GM19452 (cell line): ENCODE data around the gene TOM1L2.
"Not testable (repeated sequence)": the region's sequence is repeated elsewhere in the genome, so short reads cannot be mapped to it uniquely, and the experiment has no call there.

ENCODE experiments used
- ATAC-seq: cut with Tn5 transposase; IDR thresholded peaks from one replicate; pipeline ENCODE4 v1.9.1; 2021; ENCODE audit not compliant: unreplicated experiment

The TOM1L2 gene

DNA sequence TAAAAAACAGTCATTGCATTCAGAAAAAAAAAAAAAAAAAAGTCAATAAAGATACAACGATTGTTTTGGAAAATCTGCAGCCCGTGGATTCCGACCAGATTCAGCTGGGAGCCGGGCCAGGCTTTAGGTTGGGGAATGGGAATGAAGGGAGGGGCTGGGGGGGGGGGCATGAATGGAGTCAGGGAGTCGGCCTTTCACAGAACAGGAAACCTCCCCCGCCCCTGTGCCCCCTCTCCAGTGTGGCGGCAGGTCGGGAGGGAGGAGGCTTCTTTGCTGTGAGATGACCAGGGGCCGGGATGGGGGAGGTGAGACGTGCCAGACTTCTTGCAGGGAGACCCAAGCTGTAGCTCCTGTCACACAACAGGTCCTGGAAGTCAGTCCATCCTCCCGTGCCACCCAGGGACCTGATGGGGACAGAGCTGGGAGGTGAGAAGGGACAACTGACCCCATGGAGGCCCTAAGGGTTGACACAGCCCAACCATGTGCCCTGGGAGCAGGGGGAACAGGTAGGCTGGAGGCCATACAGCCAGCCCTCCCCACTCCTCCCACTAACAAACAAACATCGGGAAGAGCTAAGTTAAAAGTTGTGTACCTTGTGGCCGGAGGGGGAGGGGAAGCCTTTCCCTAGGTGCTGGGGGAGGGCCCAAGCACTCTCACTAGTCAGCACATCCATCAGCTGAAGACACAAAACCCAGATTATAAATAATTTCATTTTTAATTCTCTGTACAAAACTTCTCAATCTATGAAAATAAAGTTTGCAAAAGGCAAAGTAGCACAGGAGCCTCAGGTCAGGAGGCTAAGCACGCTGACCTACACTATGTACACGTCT is 160.6 kb downstream of the TOM1L2 start:
- ATAC-seq, result no peak

DNA sequence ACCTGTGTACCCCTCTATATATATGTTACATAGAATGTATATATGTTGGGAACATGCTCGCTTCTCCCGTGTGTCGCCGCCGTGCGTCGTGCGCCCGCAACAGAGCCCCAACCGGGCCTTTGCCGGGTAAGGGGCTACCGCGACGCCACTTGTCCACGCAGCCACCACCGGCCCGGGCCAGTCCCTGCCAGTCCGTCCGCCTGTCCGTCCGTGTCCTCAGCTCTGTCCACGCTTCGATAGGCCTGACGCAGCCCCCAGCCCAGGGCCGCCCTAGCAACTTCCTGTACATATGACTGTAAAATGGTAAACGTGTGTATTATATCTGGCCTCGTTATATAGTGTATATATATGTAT is 161.3 kb downstream of the TOM1L2 start:
- no peak for ATAC-seq

DNA sequence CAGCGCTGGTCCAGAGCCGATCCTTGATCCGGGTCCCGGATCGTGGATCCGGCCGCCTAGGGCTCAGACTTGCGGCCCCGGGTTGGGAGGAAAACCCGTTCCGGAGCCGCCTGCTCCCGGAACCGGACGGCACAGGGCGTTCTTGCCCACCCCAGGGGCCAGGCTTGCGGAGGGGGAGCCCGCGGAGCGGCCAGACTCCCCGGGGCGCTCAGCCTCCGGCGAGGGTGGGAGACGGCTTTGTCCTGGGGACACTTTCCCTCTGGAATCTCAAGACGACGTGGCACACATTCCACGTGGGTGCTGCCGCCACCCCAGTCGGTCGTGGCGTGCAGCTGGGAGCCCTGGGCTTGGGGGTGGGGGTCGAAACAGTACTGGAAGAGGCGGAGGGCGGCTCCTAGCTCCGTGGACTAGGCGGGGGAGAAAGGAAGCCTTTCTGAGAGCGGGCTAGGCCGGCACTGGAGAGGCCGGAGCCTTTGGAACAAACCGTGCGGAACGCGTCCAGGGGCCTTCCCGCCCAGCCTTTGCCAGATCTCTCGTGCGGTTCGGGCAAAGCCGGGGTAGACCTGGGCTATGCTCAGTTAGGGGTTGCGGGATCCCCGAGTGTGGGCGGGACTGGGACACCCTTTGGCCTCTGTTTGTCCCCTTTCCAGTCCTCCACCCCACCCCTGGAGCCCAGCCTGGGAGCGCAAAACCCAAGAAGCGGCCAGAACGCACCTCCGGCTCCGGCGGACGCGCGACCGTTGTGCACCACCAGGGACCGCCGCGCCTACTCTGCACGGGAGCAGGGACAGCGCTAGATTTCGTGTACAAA is 161.9 kb downstream of the TOM1L2 start:
- ATAC-seq, result no peak

DNA sequence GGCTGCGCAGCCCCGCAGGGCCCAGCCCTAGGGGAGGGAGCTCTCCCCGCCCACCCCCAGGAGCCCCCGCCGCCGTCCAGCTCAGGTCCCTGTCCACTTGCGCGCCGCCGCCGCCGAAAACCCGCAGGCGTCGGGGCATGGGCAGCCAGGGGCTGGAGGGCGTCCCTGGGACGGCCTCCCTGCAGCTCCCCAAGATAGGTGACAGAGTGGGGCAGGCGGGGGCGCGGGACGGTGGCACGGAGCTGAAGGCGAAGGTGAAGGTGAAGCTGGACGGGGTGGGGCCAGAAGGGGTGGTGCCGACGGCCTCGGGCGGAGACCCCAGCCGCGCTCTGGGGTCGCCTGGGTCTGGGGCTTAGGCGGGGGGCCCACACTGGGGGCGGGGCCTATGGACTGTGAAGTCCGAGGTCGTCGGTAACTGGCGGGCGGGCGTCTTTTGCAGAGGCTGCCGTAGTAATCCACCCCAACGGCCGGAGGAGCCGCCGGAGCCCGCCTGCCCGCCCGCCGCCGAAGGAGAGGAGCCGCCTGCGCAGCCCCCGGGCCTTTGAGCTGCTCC is 162.6 kb downstream of the TOM1L2 start:
- no peak for ATAC-seq

DNA sequence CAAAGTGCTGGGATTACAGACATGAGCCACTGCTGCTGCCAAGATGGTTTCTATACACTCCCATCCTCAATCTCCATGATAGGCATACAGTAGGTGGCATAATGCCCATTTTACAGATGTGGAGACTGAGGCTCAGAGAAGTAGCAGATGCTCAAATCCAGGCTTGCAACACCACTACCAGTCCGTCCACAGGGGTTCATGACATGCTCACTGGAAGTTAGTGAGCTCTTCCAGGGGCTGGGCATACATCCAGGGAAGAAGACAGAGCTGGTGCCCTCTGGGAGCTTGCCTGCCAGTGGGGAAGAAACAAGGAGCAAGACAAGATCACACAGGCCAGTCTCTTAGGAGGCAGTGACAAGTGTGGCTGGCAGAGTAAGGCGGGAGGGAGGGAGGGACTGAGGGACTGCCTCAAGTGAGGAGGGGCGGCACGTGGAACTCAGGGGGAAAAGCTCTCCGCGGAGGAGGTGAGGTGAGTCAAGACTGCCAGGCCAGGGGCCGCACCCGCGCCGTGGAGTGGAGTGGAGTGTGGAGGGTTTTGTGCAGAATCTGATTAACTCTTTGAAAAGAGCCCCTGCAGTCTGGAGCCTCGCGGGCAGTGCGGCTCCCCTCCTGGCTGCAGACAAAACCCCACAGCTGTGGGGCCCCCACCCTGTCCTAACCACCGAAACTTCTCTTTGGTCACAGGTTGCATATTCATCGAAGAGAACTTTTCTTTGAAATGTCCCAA is 163.3 kb downstream of the TOM1L2 start:
- ATAC-seq, result no peak

DNA sequence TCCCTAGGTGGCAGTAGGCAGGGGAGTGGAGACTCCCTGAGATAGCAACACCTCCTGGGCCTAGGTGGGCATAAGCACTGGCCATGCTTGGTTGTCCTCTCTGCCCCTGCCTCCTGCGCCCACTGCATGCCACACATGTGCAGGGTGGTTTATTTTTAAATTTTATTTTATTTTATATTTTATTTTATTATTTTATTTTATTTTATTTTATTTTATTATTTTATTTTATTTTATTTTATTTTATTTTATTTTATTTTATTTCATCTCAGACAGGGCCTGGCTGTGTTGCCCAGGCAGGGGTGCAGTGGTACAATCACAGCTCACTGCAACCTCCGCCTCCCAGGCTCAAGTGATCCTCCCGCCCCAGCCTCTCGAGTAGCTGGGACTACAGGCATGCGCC is 164.0 kb downstream of the TOM1L2 start:
- ATAC-seq, result not testable (repeated sequence)

DNA sequence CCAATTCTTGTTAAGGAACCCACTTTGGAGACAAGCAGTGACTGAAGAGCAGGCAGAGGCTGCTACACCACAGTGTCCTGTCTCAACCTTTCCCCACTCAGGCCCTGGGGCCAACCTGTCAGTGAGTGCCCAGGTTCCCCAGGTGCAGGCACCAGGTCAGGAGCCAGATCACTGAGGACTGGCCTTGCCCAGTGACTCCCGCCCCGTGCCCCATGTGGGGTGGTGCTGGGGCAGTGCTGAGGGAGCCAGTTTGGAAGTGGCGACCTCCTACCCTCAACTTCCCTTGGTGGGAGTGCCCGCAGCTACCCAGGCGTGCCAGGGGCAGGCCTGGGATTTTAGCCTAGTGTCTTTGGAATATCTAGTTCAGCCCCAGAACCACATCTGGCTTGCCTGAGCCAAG is 164.8 kb downstream of the TOM1L2 start:
- no peak for ATAC-seq

DNA sequence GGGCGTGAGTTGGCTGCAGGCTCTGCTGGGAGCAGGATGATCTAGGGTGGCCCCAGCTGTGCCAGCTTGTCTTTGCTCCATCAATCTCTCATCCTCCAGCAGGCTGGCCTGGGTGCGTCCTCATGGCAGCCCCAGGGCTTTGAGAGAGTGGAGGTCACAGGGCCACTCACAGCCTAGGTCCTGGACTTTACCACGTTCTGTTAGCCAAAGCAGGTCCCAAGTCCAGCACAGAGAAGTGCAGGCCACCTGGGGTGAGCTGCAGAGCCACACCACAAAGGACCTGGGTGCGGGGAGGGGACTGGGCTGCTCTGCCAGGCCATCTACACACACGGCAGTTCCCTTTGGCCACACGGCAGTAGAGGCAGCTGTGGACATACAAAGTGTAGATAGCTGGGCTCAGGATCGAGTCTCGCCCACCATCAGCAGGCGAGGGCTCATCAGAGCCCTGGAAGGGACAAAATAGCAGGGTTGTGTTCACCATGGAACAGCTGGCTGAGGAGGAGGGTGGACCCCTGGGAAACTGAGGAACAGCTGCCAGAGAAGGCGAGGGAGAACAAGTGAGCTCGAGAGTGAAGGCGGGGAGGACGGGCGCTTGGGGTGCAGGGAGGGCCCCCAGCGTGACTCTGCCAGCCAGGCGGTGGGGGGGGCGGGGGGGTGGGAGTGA is 165.5 kb downstream of the TOM1L2 start:
- no peak for ATAC-seq

DNA sequence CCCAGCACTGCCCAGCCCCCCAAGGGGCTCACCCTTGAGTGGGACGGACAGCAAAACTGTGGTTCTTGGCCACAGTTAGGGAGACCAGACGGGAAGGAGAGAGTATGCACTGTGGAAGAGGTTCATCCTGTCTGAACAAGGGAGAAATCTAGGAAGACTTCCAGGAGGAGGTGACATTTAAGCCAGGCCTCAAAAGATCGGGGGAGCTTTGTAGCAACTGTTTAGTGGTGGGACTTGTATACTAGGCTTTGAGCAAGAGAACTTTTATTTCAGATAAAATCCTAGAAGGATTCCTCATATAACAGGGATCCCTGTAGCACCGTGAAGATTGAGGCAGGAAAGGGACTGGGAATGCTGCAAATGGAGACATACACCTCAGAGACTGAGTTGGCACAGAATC is 166.2 kb downstream of the TOM1L2 start:
- no peak for ATAC-seq

DNA sequence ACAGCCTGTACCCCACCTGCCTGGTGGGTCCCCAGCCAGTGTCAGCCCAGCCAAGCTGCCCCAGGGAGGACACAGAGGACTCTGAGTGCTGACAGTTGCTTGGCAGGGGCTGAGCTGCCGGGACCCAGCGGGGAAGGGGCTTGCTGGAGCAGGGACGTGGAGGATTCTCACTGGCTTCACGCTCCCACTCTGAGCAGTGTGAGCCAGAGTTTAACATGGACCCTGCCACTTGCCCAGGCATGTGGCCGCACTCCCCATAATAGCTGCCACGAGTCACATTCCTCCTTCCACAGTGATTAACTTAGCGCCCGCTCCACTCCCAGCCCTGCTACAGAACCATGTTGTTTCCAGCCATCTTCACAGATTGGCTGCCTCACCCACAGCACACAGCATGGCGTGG is 166.6 kb downstream of the TOM1L2 start:
- ATAC-seq, result no peak

DNA sequence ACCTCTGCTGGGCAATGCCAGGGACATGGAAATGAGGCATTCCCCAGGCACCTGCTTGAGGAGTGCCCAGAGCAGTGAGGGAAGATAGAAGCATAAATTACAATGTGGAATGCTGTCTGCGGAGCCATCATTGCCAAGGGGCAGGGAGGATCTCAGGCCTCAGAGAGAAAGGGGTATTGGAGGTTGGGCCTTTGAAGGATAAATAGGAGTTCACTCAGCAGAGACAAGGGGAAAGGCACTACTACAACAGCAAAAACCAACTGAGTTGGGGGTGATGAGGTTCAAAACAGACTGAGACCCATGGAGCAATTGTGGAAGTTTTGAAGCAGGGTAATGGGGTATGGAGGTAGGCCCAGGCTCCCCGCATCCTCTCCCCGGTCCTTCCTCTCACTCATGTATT is 168.2 kb downstream of the TOM1L2 start:
- no peak for ATAC-seq

DNA sequence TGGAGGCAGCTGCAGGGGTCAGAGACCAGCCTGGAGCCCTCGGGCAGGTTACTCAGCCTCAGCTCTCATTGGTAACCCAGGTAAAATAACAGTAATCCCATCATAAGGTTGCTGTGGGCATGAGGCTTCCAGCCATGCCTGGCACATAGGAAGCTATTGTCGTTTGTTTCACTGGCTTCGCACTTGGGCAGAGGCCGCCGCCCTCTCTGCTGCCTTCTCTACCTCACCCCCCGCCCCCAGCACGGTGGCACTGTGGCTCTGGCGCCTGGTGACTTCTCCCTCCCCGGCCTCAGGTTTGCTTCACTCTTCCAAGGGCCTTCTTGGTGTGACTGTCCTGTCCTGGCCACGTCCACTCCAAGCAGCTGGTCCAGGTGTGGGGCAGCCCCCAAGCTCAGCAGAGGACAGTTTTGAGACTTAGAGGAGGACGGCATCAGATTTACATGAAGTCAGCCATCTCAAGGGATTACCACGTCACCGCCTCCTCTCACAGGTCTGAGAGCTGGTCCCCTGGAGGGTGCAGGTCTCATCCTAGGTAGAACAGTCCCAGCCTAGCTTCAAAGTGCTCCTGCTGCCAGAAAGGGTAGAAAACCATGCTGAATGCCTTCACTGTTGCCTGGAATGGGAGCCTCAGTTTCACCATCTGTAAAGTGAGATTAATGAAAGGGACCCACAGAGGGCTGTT is 170.3 kb downstream of the TOM1L2 start:
- ATAC-seq, result no peak

DNA sequence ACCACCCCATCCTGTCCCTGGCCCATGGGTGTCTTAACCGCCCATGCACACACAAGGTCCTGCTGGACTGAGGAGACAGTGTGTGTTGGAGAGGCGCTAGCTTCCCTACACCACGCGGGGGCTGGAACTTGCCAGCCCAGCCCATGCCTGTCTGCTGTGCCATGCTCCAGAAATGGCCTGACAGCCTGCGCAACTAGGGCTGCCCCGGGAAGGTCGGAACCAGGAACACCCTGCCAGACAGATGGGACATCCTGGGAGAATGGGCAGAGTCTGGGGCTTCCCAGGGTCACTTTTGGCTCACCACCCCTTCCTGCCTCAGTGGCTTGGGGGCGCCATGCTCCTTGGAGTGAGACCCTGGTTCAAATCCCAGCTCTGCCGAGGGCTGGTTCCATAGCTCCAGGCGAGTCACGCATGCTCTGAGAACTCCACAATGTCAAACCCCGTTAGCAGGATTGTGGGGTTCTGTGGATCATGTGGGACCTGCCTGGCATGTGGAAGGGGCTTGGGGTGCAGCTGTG is 171.6 kb downstream of the TOM1L2 start:
- ATAC-seq, result no peak

DNA sequence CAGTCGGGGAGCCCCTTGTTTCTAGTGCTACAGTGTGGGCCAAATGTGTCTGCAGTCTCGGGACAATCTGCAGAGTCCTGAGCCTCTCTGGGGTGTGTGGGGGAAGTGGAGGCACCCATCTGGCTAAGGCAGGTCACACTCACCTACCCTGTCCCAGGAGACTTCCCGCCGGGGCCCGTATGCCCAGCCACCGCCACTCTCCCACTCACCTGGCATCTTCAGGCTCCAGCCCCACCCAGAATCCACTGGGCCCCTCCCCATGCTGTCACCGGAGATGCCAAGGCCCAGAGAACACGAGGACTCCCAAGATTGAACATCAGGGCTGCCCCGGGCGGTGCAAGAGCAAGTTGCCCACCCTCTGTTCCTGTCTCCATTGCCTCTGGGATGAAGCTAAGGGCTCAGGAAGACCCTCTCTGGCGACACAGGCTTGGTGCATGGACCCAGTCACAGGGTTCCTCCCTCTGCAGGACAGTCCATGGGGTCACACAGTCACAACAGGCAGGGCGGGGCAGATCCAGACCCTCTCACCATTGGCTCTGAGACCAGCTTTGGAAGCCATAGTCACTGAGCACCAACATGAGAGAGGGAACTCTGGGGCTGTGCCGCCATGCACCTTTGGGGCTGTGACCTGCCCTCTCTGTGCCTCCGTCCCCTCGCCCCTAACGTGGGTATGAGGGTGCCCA is 173.5 kb downstream of the TOM1L2 start:
- ATAC-seq, result no peak

DNA sequence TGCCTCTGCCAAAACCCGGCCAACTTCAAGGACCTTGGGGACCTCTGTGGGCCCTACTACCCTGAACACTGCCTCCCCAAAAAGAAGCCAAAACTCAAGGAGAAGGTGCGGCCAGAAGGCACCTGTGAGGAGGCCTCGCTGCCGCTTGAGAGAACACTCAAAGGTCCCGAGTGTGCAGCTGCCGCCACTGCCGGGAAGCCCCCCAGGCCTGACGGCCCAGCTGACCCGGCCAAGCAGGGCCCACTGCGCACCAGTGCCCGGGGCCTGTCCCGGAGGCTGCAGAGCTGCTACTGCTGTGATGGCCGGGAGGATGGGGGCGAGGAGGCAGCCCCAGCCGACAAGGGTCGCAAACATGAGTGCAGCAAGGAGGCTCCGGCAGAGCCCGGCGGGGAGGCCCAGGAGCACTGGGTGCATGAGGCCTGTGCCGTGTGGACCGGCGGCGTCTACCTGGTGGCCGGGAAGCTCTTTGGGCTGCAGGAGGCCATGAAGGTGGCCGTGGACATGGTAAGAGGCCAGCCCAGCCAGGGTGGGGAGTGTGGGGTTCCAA is 174.1 kb downstream of the TOM1L2 start:
- ATAC-seq, result no peak

DNA sequence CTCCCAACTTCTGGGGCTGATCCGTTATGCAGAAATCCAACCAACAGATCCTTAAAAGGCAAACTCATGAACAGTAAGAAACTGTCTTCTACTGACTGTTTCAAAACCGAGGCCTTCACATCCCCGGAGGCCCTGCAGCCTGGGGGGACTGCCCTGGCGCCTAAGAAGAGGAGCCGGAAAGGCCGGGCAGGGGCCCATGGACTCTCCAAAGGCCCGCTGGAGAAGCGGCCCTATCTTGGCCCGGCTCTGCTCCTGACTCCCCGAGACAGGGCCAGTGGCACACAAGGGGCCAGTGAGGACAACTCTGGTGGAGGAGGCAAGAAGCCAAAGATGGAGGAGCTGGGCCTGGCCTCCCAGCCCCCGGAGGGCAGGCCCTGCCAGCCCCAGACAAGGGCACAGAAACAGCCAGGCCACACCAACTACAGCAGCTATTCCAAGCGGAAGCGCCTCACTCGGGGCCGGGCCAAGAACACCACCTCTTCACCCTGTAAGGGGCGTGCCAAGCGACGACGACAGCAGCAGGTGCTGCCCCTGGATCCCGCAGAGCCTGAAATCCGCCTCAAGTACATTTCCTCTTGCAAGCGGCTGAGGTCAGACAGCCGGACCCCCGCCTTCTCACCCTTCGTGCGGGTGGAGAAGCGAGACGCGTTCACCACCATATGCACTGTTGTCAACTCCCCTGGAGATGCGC is 174.9 kb downstream of the TOM1L2 start:
- ATAC-seq, result no peak

DNA sequence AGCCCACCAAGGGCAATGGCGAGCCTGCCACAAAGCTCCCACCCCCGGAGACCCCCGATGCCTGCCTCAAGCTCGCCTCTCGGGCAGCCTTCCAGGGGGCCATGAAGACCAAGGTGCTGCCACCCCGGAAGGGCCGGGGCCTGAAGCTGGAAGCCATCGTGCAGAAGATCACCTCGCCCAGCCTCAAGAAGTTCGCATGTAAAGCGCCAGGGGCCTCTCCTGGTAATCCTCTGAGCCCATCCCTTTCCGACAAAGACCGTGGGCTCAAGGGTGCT is 175.5 kb downstream of the TOM1L2 start:
- ATAC-seq, result no peak

DNA sequence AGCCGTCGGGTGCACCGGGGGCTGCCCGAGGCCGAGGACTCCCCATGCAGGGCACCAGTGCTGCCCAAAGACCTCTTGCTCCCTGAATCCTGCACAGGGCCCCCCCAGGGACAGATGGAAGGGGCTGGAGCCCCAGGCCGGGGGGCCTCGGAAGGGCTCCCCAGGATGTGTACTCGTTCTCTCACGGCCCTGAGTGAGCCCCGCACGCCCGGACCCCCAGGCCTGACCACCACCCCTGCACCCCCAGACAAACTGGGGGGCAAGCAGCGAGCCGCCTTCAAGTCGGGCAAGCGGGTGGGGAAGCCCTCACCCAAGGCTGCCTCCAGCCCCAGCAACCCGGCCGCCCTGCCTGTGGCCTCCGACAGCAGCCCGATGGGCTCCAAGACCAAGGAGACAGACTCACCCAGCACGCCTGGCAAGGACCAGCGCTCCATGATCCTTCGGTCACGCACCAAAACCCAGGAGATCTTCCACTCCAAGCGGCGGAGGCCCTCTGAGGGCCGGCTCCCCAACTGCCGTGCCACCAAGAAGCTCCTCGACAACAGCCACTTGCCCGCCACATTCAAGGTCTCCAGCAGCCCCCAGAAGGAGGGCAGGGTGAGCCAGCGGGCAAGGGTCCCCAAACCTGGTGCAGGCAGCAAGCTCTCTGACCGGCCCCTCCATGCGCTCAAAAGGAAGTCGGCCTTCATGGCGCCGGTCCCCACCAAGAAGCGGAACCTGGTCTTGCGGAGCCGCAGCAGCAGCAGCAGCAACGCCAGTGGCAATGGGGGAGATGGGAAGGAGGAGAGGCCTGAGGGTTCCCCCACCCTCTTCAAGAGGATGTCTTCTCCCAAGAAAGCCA is 176.0 kb downstream of the TOM1L2 start:
- no peak for ATAC-seq
